Spinal cord (tissue), 10 donors: ENCODE measurements around the gene ROR1. TPM values are rescaled to one million over a fixed set of nuclear protein-coding genes. Genes with fewer than 3 reads are reported as not detected.

Experiments
- DNase-seq, 6 donors: peaks; one replicate each; pipeline versions ENCODE4 v3.0.0 to v3.0.0-alpha.2; 2013 to 2015; ENCODE audit warnings: low spot score in 6 of 6, low read depth in 4 of 6
- H3K27ac ChIP-seq: one replicate; pipeline ENCODE4 v1.5.1; 2013; ENCODE audit warnings: low read depth, low read length, control low read depth
- H3K27me3 ChIP-seq: one replicate; pipeline ENCODE4 v1.6.1; 2013; ENCODE audit warnings: low read length; ENCODE audit not compliant: control insufficient read depth, insufficient read depth
- H3K36me3 ChIP-seq: one replicate; pipeline ENCODE4 v1.6.1; 2013; ENCODE audit warnings: low read length; ENCODE audit not compliant: control insufficient read depth, insufficient read depth
- H3K4me1 ChIP-seq: one replicate; pipeline ENCODE4 v1.6.1; 2013; ENCODE audit warnings: low read length; ENCODE audit not compliant: control insufficient read depth, insufficient read depth
- H3K4me3 ChIP-seq: one replicate; pipeline ENCODE4 v1.5.1; 2013; ENCODE audit warnings: low read depth, low read length, control low read depth
- H3K9me3 ChIP-seq: one replicate; pipeline ENCODE4 v1.6.1; 2013; ENCODE audit warnings: low read length; ENCODE audit not compliant: control insufficient read depth, insufficient read depth
- WGBS: methylation state at CpG from one replicate; pipeline ENCODE4 v1.1.5; 2013; ENCODE audit warnings: missing lambda C conversion rate; ENCODE audit not compliant: insufficient coverage; 5-methylcytosine and 5-hydroxymethylcytosine counted together
- polyA plus RNA-seq, 2 donors: library from polyadenylated mRNA; unstranded; fragments of 120-200 nt; gene quantifications; one replicate each; pipeline ENCODE4 v1.2.1, GENCODE V29; 2013; ENCODE audit not compliant: insufficient read length in 2 of 2
- total RNA-seq, 2 donors: library from RNA; depleted of rRNA in 1 of 2; stranded (reverse); fragments of 120-200 nt in 1 of 2; fragments of >200 nt in 1 of 2; gene quantifications; one replicate each; pipeline versions ENCODE4 v1.2.3 to v1.2.4, GENCODE V29; 2013 to 2014
- donor health status: healthy.

The ROR1 gene
- total and polyA plus RNA-seq, 4 donors, result 4.0 to 16.5 (median 7.9) TPM

DNA sequence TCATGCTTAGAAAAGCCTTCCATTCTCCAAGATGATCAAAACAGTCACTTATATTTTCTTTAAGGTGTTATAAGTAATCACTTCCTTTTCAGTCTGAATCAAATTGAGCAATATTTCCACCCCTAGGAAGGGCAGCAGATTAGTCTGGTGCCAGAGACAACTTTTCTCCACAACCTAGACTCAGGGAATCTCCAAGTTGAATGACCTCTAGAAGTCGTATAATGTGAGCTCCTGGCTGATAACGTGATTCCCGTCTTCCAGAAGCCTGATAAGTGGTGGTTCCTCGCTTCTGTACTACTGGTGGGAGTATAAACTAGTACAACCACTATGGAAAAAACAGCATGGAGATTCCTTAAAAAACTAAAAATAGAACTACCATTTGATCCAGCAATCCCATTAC is 251.2 kb downstream of the ROR1 start:
- no CpG with 5 or more reads among the region's 4 CpGs for WGBS
- DNase-seq, result no peak

DNA sequence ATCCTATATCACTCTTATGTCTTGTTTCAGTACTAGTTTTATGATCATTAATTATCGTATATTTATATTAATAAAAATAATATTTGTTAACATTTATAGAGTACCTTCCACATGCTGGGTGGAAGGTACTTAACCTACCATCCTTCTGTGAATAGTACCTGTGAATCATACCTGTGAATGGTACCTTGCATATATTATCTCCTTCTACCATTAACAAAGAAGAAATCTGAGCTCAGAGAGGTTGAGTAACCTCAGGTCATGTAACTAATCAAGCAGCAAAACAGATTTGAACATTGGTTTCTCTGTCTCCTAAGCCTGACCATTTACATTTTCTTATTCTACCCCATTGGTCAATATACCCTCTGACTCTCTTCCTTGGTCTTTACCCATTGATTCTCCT is 255.2 kb downstream of the ROR1 start:
- Histone ChIP-seq H3K4me3 (no peak overlapping the region), H3K4me1 (no peaks in the 10 kb centered on the region), H3K9me3 (no peaks in the 10 kb centered on the region), H3K27me3 (no peaks in the 10 kb centered on the region), H3K36me3 (no peaks in the 10 kb centered on the region), H3K27ac (no peak overlapping the region)
- DNase-seq, result no peak
- no CpG with 5 or more reads among the region's 1 CpG for WGBS

More for the DNA sequence above, 251.2 kb downstream of the ROR1 start:
- Histone ChIP-seq H3K4me1 (no peaks in the 10 kb centered on the region), H3K4me3 (no peak overlapping the region), H3K27me3 (no peaks in the 10 kb centered on the region), H3K9me3 (no peaks in the 10 kb centered on the region), H3K27ac (no peak overlapping the region), H3K36me3 (no peaks in the 10 kb centered on the region)

DNA sequence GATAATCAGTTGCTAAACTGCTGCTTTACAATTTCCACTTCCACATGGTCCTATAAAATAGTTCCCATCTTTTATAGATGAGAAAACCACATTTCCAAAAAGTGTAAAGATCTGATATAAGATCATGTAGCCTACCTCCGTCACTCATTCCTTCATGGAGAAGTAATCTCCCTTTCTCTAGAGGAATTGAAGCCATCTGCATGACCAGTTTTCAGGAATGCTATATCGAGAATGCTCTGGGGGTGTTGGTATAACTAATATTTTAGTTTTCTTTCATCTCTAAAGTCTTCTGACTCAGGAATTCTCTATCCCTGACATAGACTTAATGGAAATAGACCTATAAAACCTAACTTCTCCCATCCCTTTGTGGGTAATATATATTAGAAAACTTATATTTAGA is 256.6 kb downstream of the ROR1 start:
- Histone ChIP-seq H3K27ac (no peak overlapping the region), H3K4me1 (no peaks in the 10 kb centered on the region), H3K9me3 (no peaks in the 10 kb centered on the region), H3K27me3 (no peaks in the 10 kb centered on the region), H3K4me3 (no peak overlapping the region), H3K36me3 (no peaks in the 10 kb centered on the region)
- no CpG with 5 or more reads among the region's 2 CpGs for WGBS
- DNase-seq, result no peak

DNA sequence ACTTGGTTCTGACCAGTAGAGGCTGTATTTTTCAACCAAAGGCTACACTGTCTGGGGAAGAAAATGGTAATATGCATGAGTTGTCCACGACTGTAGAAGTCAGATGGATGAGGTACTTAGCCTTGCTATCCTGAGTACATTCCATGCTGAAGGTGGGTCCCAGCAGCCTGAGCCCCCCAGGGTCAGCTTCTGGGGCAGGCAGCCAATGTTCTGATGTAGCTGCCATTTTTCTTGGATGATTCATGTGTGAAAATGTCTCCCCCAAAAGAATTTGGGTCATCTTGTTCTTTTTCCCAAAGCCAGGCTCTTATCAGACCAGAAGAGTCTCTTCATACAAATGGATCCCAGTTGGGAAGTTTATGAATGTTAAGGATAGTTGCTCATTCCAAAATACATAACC is 257.4 kb downstream of the ROR1 start:
- DNase-seq, result no peak
- no peaks in the 10 kb centered on the region for H3K27me3 ChIP-seq
- no peaks in the 10 kb centered on the region for H3K4me1 ChIP-seq
- 86% methylated on average over 1 of the region's 1 CpG for WGBS
- H3K36me3 ChIP-seq, result no peaks in the 10 kb centered on the region
- H3K9me3 ChIP-seq, result no peaks in the 10 kb centered on the region
- H3K27ac ChIP-seq, result no peak overlapping the region
- no peak overlapping the region for H3K4me3 ChIP-seq

DNA sequence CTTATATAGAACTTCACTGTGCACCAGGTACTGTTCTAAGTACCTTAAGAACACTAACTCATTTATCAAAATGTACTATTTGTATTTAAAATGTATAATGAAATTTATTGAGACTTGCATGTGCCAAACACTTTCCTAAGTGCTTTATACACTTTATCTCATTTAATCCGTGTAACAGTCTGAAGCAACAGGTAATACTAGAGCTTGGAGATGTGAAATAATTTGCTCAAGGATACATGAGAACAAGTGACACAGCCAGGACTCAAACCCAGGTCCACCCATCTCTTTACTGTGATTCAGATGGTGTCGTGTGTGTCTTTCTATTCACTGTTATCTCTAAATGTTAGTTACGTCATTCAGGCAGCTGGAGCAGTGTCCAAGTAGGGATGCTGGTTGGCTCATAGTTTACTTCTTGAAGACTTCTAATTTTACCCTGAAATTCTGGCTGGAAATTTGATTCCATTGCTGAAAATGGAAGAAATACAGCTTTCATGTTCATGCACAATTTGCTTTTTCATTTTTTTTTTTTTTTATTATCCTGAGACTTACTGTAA is 259.9 kb downstream of the ROR1 start:
- Histone ChIP-seq H3K4me3 (no peak overlapping the region), H3K4me1 (no peaks in the 10 kb centered on the region), H3K36me3 (no peaks in the 10 kb centered on the region), H3K27ac (no peak overlapping the region), H3K9me3 (no peaks in the 10 kb centered on the region), H3K27me3 (no peaks in the 10 kb centered on the region)
- 80% methylated on average over 1 of the region's 3 CpGs for WGBS
- no peak for DNase-seq

DNA sequence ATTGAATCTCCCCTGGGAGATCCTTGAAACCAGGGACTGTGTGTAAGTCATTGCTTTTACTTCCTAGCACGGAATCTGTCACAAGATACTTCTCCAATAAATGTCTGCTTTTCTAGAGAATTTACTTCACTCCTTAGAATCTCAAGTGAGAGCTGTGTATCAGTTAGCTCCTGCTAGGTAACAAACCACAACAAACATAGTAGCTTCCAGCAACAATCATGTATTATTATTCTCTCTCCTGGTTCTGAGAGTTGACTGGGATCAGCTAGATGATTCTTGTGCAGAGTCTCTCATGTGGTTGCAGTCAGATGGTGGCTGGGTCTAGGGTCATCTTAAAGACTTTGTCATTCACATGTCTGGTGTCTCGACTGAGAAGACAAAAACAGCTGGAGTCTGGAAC is 262.7 kb downstream of the ROR1 start:
- Histone ChIP-seq H3K27ac (no peak overlapping the region), H3K4me3 (no peak overlapping the region), H3K27me3 (no peaks in the 10 kb centered on the region), H3K36me3 (no peaks in the 10 kb centered on the region), H3K9me3 (no peaks in the 10 kb centered on the region), H3K4me1 (no peaks in the 10 kb centered on the region)
- no peak for DNase-seq
- WGBS, result 36% methylated on average over 1 of the region's 2 CpGs

DNA sequence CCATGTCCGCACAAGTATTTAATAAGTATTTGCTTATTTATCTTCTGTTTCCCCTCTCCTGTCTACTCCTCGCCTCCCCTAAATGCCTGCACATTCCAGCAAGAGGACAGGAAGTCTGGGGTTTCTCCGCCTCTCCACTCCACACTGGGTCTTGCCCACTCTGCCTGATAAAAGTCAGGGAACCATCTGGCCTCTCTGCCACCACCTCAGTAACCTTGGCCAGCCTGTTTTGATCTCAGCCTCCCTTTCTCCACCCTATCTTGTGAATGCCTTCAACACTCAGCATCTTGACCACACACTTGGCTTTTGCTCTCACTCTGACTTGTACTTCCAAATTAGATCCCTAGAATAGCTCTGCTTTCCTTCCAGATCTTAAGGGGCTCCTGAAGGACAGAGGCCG is 264.3 kb downstream of the ROR1 start:
- Histone ChIP-seq H3K27me3 (no peaks in the 10 kb centered on the region), H3K9me3 (no peaks in the 10 kb centered on the region), H3K27ac (no peak overlapping the region), H3K36me3 (no peaks in the 10 kb centered on the region), H3K4me3 (no peak overlapping the region), H3K4me1 (peaks cover 4% of the 10 kb centered on the region)
- 95% methylated on average over 3 of the region's 4 CpGs for WGBS
- DNase-seq, result no peak

DNA sequence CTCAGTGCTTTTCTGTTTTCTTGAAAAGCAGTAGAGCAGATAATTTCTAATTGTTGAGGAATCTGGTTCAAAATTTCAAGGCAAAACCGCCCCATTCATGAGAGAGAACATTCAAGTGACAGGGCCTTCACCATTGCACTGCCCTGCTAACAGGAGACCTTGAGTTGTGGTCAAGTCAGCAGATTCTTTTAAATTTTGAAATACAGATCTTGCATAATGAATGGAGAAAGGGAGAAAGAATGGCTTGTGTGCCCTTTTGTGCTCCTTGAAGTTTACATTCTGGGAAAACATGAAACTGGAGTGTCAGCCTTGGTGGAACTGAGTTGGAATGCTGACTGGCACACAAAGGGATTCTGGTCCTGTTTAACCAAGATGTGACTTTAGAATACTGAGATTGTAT is 265.1 kb downstream of the ROR1 start:
- DNase-seq, result no peak
- Histone ChIP-seq H3K9me3 (no peaks in the 10 kb centered on the region), H3K4me1 (peaks cover 4% of the 10 kb centered on the region), H3K27ac (no peak overlapping the region), H3K27me3 (no peaks in the 10 kb centered on the region), H3K4me3 (no peak overlapping the region), H3K36me3 (no peaks in the 10 kb centered on the region)
- no CpG with 5 or more reads among the region's 1 CpG for WGBS

DNA sequence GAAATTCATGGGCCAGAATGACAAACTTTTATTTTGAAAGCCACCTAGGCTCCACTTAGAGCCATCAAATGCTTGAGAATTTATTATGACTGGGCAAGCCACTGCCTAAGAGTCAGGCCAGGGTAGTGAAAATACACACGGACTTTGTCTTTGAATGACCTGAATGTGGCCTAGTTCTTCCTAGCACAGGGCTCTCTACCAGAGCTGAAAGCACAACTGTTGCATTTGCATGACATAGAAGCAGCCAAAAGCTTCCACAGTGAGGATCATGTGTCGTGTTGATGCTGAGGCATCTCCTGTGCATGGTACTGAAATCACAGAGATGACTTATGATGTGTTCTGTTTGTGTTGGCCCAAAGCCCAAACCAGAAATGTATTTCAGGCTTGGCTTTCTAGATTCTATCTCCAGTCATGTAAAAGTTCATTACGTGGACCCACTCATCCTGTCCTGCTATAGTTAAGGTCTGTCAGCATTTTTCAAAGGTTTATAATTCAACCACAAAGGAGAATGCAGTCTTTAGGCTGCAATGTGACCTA is 265.6 kb downstream of the ROR1 start:
- Histone ChIP-seq H3K9me3 (no peaks in the 10 kb centered on the region), H3K4me3 (no peak overlapping the region), H3K27ac (no peak overlapping the region), H3K27me3 (no peaks in the 10 kb centered on the region), H3K36me3 (no peaks in the 10 kb centered on the region), H3K4me1 (peaks cover 4% of the 10 kb centered on the region)
- WGBS, result 26% methylated on average over 2 of the region's 3 CpGs
- peak in 1 of 6 donors; percentile 57 for DNase-seq

DNA sequence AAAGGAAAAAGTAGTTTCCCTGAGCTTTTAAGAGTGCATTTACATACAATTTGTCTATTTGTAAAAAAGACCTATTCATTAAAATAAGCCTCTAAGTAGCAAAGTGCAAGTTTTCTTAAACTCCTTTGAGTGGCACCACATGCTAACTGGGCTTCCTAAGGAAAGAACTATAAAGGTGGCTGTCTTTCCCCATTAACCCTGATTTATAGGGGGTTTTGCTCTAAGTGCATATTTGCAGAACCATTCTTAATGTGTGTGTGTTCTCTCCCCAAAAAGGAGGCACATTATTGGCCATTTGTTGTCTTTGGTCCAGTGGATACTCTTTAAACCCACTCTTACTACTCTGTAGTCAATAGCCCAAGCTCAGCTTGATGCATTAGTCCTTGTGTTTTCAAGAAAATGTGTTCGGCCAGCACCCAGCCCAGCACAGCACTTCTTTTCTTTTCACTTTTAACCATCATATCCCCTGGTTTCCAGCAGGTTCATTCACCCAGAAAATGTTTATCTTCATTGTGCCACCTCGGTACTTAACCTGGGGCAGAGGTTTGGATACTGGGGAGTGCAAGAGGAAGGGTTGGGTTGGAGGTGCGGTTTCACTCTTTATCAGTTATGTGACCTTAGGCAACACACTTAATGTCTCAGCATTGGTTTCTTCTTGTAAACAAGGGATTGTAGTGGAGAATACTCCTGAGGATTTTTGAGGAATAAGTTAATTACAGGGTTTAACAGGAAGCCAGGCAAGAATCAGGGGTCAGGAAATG is 267.7 kb downstream of the ROR1 start:
- Histone ChIP-seq H3K36me3 (no peaks in the 10 kb centered on the region), H3K27me3 (no peaks in the 10 kb centered on the region), H3K27ac (no peak overlapping the region), H3K4me3 (no peak overlapping the region), H3K9me3 (no peaks in the 10 kb centered on the region), H3K4me1 (peaks cover 4% of the 10 kb centered on the region)
- 0% methylated on average over 1 of the region's 3 CpGs for WGBS
- DNase-seq, result peak in 1 of 6 donors; percentile 41
